ENCODE results near the gene TREM2.

TREM2 gene

GRCh38 chr6:41182069-41183034 lies 19.4 kb upstream of the TREM2 start:
- DNase-seq (ENCODE audit: low spot score) = peak; percentile 61

- no peak for DNase-seq (ENCODE audit: low spot score)
Measured at GRCh38 chr6:41181566-41181965, 18.6 kb upstream of the TREM2 start.

- no peak for DNase-seq (ENCODE audit: low spot score)
Measured at GRCh38 chr6:41179163-41179562, 16.2 kb upstream of the TREM2 start.

- no peak for DNase-seq (ENCODE audit: low spot score)
Measured at GRCh38 chr6:41177695-41178094, 14.8 kb upstream of the TREM2 start.

- DNase-seq (ENCODE audit: low spot score) = no peak
Measured at GRCh38 chr6:41177287-41177686, 14.4 kb upstream of the TREM2 start.

GRCh38 chr6:41176189-41176588 lies 13.3 kb upstream of the TREM2 start:
- no peak for DNase-seq (ENCODE audit: low spot score)

GRCh38 chr6:41175084-41175483 lies 12.2 kb upstream of the TREM2 start:
- no peak for DNase-seq (ENCODE audit: low spot score)

- DNase-seq (ENCODE audit: low spot score) = no peak
Measured at GRCh38 chr6:41174610-41175009, 11.7 kb upstream of the TREM2 start.

GRCh38 chr6:41171908-41172307 lies 9.0 kb upstream of the TREM2 start:
- DNase-seq (ENCODE audit: low spot score) = no peak

GRCh38 chr6:41170547-41171160 lies 7.7 kb upstream of the TREM2 start:
- no peak for DNase-seq (ENCODE audit: low spot score)

- DNase-seq (ENCODE audit: low spot score) = no peak
Measured at GRCh38 chr6:41167173-41167963, 4.5 kb upstream of the TREM2 start.

GRCh38 chr6:41164551-41165120 lies 1.7 kb upstream of the TREM2 start:
- DNase-seq (ENCODE audit: low spot score) = no peak

- no peak for DNase-seq (ENCODE audit: low spot score)
Measured at GRCh38 chr6:41163419-41163717, 452 bp upstream of the TREM2 start.

GRCh38 chr6:41161851-41162552 lies 914 bp downstream of the TREM2 start:
- DNase-seq (ENCODE audit: low spot score) = no peak

GRCh38 chr6:41161380-41161779 lies 1.5 kb downstream of the TREM2 start:
- no peak for DNase-seq (ENCODE audit: low spot score)

- no peak for DNase-seq (ENCODE audit: low spot score)
Measured at GRCh38 chr6:41160933-41161332, 2.0 kb downstream of the TREM2 start.

GRCh38 chr6:41159415-41160082 lies 3.4 kb downstream of the TREM2 start:
- DNase-seq (ENCODE audit: low spot score) = no peak

GRCh38 chr6:41157323-41157722 lies 5.6 kb downstream of the TREM2 start:
- no peak for DNase-seq (ENCODE audit: low spot score)

- no peak for DNase-seq (ENCODE audit: low spot score)
Measured at GRCh38 chr6:41156771-41157170, 6.1 kb downstream of the TREM2 start.

GRCh38 chr6:41156001-41156400 lies 6.9 kb downstream of the TREM2 start:
- DNase-seq (ENCODE audit: low spot score) = no peak

- DNase-seq (ENCODE audit: low spot score) = no peak
Measured at GRCh38 chr6:41155132-41155805, 7.6 kb downstream of the TREM2 start.
